ENCODE measurements around the gene PPP2R5A. TPM values are rescaled to one million over a fixed set of nuclear protein-coding genes. Genes with fewer than 3 reads are reported as not detected.

Gene PPP2R5A
- total RNA-seq, 2 experiments from 2014 or later: 28.0 to 36.0 TPM

DNA sequence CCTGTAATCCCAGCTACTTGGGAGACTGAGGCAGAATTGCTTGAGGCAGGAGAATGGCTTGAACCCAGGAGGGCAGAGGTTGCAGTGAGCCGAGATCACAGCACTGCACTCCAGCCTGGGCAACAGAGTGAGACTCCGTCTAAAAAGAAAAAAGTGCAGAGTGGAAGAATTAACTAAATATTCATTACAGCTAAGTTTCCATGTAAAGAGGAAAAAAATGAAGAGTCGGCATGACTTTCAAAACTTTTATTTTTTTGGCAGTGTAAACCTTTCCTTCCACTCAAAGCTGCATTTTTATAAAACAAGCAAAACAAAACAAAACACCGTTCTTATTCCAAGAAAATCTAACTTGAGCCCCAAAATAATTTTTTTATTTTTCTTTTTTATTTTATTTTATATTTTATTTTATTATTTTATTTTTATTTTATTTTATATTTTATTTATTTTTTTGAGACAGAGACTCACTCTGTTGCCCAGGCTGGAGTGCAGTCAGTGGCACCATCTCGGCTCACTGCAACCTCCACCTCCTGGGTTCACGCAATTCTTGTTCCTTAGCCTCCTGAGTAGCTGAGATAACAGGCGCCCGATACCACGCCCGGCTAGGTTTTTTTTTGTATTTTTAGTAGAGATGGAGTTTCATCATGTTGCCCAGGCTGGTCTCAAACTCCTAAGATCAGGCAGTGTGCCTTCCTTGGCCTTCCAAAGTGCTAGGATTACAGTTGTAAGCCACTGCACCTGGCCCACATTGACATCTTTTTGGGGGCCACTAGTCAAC lies 66.6 kb downstream of the PPP2R5A start:
- no TSS peak for BruUV-seq (replicated peaks)
- no peak overlapping the region for H3K27ac ChIP-seq (ENCODE audit: low read depth, low read length, poor library complexity, severe bottlenecking)
- H4K20me1 ChIP-seq (ENCODE audit: insufficient read depth, low read length): no peaks in the 10 kb centered on the region; the same call in 1 of the 2 replicates
- CTCF ChIA-PET (ENCODE audit: unreplicated experiment): no interaction called here
- no peak overlapping the region for H3K4me2 ChIP-seq (ENCODE audit: low read length)
- no peaks in the 10 kb centered on the region for H3K4me1 ChIP-seq (ENCODE audit: insufficient read depth, low read length, poor library complexity, severe bottlenecking)
- intact Hi-C loops (cut with micrococcal nuclease; ENCODE audit: unreplicated experiment): no loop called here
- H3K9me3 ChIP-seq (ENCODE audit: low read length): no peaks in the 10 kb centered on the region
- TF ChIP-seq, protein P1, sequence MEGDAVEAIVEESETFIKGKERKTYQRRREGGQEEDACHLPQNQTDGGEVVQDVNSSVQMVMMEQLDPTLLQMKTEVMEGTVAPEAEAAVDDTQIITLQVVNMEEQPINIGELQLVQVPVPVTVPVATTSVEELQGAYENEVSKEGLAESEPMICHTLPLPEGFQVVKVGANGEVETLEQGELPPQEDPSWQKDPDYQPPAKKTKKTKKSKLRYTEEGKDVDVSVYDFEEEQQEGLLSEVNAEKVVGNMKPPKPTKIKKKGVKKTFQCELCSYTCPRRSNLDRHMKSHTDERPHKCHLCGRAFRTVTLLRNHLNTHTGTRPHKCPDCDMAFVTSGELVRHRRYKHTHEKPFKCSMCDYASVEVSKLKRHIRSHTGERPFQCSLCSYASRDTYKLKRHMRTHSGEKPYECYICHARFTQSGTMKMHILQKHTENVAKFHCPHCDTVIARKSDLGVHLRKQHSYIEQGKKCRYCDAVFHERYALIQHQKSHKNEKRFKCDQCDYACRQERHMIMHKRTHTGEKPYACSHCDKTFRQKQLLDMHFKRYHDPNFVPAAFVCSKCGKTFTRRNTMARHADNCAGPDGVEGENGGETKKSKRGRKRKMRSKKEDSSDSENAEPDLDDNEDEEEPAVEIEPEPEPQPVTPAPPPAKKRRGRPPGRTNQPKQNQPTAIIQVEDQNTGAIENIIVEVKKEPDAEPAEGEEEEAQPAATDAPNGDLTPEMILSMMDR (conservative IDR thresholded peaks at IDR 0.05; ENCODE audit: low read length): no peak
- no peak for TF ChIP-seq EZH2phosphoT487 (IDR thresholded peaks at IDR 0.05; ENCODE audit: borderline replicate concordance, low read depth, low read length)
- H3K4me3 ChIP-seq (ENCODE audit: low read depth, low read length, poor library complexity, severe bottlenecking): no peak overlapping the region
- POLR2A ChIA-PET: no interaction called here
- H3K79me2 ChIP-seq (ENCODE audit: insufficient read depth, low read depth, low read length): no peaks in the 10 kb centered on the region
- no peaks in the 10 kb centered on the region for H3K9me2 ChIP-seq (ENCODE audit: insufficient read depth, low read length)
- no peak for DNase-seq (ENCODE audit: low spot score)
- peaks cover 81% of the 10 kb centered on the region for H3K36me3 ChIP-seq (ENCODE audit: insufficient read depth, low read length)
- H2AFZ ChIP-seq (ENCODE audit: low read length): no peak overlapping the region

DNA sequence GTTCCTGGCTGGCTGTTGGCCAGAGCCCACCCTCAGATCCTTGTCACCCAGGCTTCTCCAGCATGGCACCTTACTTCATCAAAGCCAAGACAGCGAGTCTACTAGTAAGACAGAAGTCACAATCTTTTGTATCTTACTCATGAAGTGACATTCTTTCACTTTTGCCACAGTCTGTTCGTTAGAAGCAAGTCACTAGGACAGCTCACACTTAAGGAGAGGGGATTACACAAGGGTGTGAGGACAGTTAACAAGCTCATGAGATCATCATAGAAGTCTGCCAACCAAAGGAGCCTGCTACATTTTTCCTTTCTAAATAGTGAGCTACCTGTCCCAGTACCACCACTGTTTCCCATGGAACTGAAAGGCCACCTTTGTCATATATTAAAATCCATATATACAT lies 68.0 kb downstream of the PPP2R5A start:
- Histone ChIP-seq H2AFZ (ENCODE audit: low read length) (no peak overlapping the region), H3K4me2 (ENCODE audit: low read length) (no peak overlapping the region), H3K4me3 (ENCODE audit: low read depth, low read length, poor library complexity, severe bottlenecking) (no peak overlapping the region), H4K20me1 (ENCODE audit: insufficient read depth, low read length) (no peaks in the 10 kb centered on the region; the same call in 1 of the 2 replicates), H3K4me1 (ENCODE audit: insufficient read depth, low read length, poor library complexity, severe bottlenecking) (no peaks in the 10 kb centered on the region), H3K9me2 (ENCODE audit: insufficient read depth, low read length) (no peaks in the 10 kb centered on the region), H3K79me2 (ENCODE audit: insufficient read depth, low read depth, low read length) (no peaks in the 10 kb centered on the region), H3K9me3 (ENCODE audit: low read length) (no peaks in the 10 kb centered on the region), H3K27ac (ENCODE audit: low read depth, low read length, poor library complexity, severe bottlenecking) (no peak overlapping the region), H3K36me3 (ENCODE audit: insufficient read depth, low read length) (peaks cover 76% of the 10 kb centered on the region)
- ChIA-PET POLR2A (interaction anchor here (0.6 to 1.5 kb wide), 3 partner anchors 8 to 234 kb away, joined by 3 to 4 read pairs (median 4); no protein-coding TSS in a partner anchor), CTCF (ENCODE audit: unreplicated experiment) (no interaction called here)
- no TSS peak for BruUV-seq (replicated peaks)
- TF ChIP-seq EZH2phosphoT487 (IDR thresholded peaks at IDR 0.05; ENCODE audit: borderline replicate concordance, low read depth, low read length): no peak
- TF ChIP-seq, protein P1 (conservative IDR thresholded peaks at IDR 0.05; ENCODE audit: low read length): no peak
- DNase-seq (ENCODE audit: low spot score): no peak
- intact Hi-C loops (cut with micrococcal nuclease; ENCODE audit: unreplicated experiment): no loop called here

DNA sequence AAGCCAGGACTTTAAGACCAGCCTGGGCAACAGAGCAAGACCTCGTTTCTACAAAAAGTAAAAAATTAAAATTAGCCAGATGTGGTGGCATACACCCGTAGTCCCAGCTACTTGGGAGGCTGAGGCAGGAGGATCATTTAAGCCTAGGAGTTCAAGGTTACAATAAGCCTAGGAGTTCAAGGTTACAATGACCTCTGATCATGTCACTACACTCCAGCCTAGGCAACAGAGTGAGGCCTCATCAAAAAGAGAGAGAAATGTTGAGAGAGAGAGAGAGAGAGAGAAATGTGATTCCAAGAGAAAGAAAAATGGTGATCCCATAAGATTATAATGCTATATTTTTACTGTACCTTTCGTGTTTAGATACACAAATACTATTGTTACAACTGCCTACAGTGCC lies 69.3 kb downstream of the PPP2R5A start:
- H3K36me3 ChIP-seq (ENCODE audit: insufficient read depth, low read length): peaks cover 76% of the 10 kb centered on the region
- TF ChIP-seq, protein P1 (conservative IDR thresholded peaks at IDR 0.05; ENCODE audit: low read length): no peak
- TF ChIP-seq EZH2phosphoT487 (IDR thresholded peaks at IDR 0.05; ENCODE audit: borderline replicate concordance, low read depth, low read length): no peak
- no peak for DNase-seq (ENCODE audit: low spot score)
- no peaks in the 10 kb centered on the region for H3K79me2 ChIP-seq (ENCODE audit: insufficient read depth, low read depth, low read length)
- no peak overlapping the region for H3K27ac ChIP-seq (ENCODE audit: low read depth, low read length, poor library complexity, severe bottlenecking)
- no peaks in the 10 kb centered on the region for H3K4me1 ChIP-seq (ENCODE audit: insufficient read depth, low read length, poor library complexity, severe bottlenecking)
- H2AFZ ChIP-seq (ENCODE audit: low read length): no peak overlapping the region
- no peak overlapping the region for H3K4me3 ChIP-seq (ENCODE audit: low read depth, low read length, poor library complexity, severe bottlenecking)
- ChIA-PET POLR2A (interaction anchor here (1.5 kb wide), 1 partner anchor 9 kb away, joined by 3 read pairs; no protein-coding TSS in a partner anchor), CTCF (ENCODE audit: unreplicated experiment) (no interaction called here)
- no peak overlapping the region for H3K4me2 ChIP-seq (ENCODE audit: low read length)
- no peaks in the 10 kb centered on the region for H3K9me2 ChIP-seq (ENCODE audit: insufficient read depth, low read length)
- intact Hi-C loops (cut with micrococcal nuclease; ENCODE audit: unreplicated experiment): no loop called here
- no peaks in the 10 kb centered on the region for H3K9me3 ChIP-seq (ENCODE audit: low read length)
- H4K20me1 ChIP-seq (ENCODE audit: insufficient read depth, low read length): no peaks in the 10 kb centered on the region
- no TSS peak for BruUV-seq (replicated peaks)
